Activated CD4-positive, CD25-positive, alpha-beta regulatory T cell treated with anti-CD3 and anti-CD28 coated beads, Interleukin-2, amount 50 U/mL, for 24 hours (primary cell): ENCODE data around the gene LARP1B.
"Not testable (repeated sequence)": the region's sequence is repeated elsewhere in the genome, so short reads cannot be mapped to it uniquely, and the experiment has no call there.

Source experiments
- ATAC-seq, 2 donors: fragments of 150-1000 bp; cut with Tn5 transposase; one replicate each; pipeline ENCODE4 v1.10.0; 2021; ENCODE audit warnings: mild to moderate bottlenecking in 1 of 2, moderate library complexity in 1 of 2

The LARP1B gene

GRCh38 chr4:128141866-128142265, 80.8 kb downstream of the LARP1B start:
- no peak for ATAC-seq

- ATAC-seq, result no peak
Observed at GRCh38 chr4:128145727-128146126, 84.6 kb downstream of the LARP1B start.

GRCh38 chr4:128153800-128154199, 92.7 kb downstream of the LARP1B start:
- no peak for ATAC-seq

- no peak for ATAC-seq
Observed at GRCh38 chr4:128155231-128155855, 94.2 kb downstream of the LARP1B start.

- ATAC-seq, result no peak
Observed at GRCh38 chr4:128155874-128156456, 94.9 kb downstream of the LARP1B start.

- ATAC-seq, result not testable (repeated sequence)
Observed at GRCh38 chr4:128156472-128156871, 95.4 kb downstream of the LARP1B start.

GRCh38 chr4:128158894-128159293, 97.8 kb downstream of the LARP1B start:
- no peak for ATAC-seq

GRCh38 chr4:128159967-128160366, 98.9 kb downstream of the LARP1B start:
- ATAC-seq, result no peak

GRCh38 chr4:128161138-128161537, 100.0 kb downstream of the LARP1B start:
- no peak for ATAC-seq

GRCh38 chr4:128162434-128162833, 101.3 kb downstream of the LARP1B start:
- ATAC-seq, result no peak

GRCh38 chr4:128163177-128164117, 102.3 kb downstream of the LARP1B start:
- ATAC-seq, result no peak

GRCh38 chr4:128166982-128167381, 105.9 kb downstream of the LARP1B start:
- ATAC-seq, result no peak

GRCh38 chr4:128168701-128169100, 107.6 kb downstream of the LARP1B start:
- ATAC-seq, result no peak

GRCh38 chr4:128169245-128169644, 108.1 kb downstream of the LARP1B start:
- ATAC-seq, result no peak

GRCh38 chr4:128176643-128177042, 115.5 kb downstream of the LARP1B start:
- ATAC-seq, result no peak

- ATAC-seq, result peak in 1 of 2 donors; percentile 25
Observed at GRCh38 chr4:128177498-128177897, 116.4 kb downstream of the LARP1B start.

- no peak for ATAC-seq
Observed at GRCh38 chr4:128186623-128187022, 125.5 kb downstream of the LARP1B start.

GRCh38 chr4:128191115-128191781, 130.1 kb downstream of the LARP1B start:
- peak; percentile 89 to 96 for ATAC-seq

GRCh38 chr4:128220286-128221235, 159.4 kb downstream of the LARP1B start:
- ATAC-seq, result peak in 1 of 2 donors; percentile 33

- ATAC-seq, result no peak
Observed at GRCh38 chr4:128221586-128221985, 160.5 kb downstream of the LARP1B start.

GRCh38 chr4:128225148-128225547, 164.0 kb downstream of the LARP1B start:
- ATAC-seq, result no peak
